Measurements from ENCODE around the gene F11R. TPM values are rescaled to one million over a fixed set of nuclear protein-coding genes. Genes with fewer than 3 reads are reported as not detected.

Gene F11R
- total RNA-seq, 4 donors from 2014 or later, result 101 to 112 (median 107) TPM

GRCh38 chr1:160971618-160972056, 49.3 kb downstream of the F11R start:
- H3K27me3 ChIP-seq, result peaks cover 4% of the 10 kb centered on the region

GRCh38 chr1:160963521-160963920, 57.4 kb downstream of the F11R start:
- 63% methylated on average over 4 of the region's 4 CpGs for WGBS
- Histone ChIP-seq H3K27ac (no peak overlapping the region), H3K27me3 (no peaks in the 10 kb centered on the region), H3K4me3 (no peak overlapping the region), H3K36me3 (no peaks in the 10 kb centered on the region), H3K9me3 (no peaks in the 10 kb centered on the region), H3K4me1 (no peaks in the 10 kb centered on the region)
- no peak for DNase-seq (ENCODE audit: low spot score in 2 of 2)
- TF ChIP-seq EP300 (IDR thresholded peaks at IDR 0.05) (no peak), CTCF (IDR thresholded peaks at IDR 0.05) (no peak), POLR2A (IDR thresholded peaks at IDR 0.05) (no peak), POLR2AphosphoS5 (IDR thresholded peaks at IDR 0.05) (no peak)

More at GRCh38 chr1:160971618-160972056, 49.3 kb downstream of the F11R start:
- TF ChIP-seq CTCF (IDR thresholded peaks at IDR 0.05) (no peak), POLR2AphosphoS5 (IDR thresholded peaks at IDR 0.05) (no peak), EP300 (IDR thresholded peaks at IDR 0.05) (no peak), POLR2A (IDR thresholded peaks at IDR 0.05) (no peak)
- no peak for DNase-seq (ENCODE audit: low spot score in 2 of 2)
- no peak overlapping the region for H3K27ac ChIP-seq
- no peaks in the 10 kb centered on the region for H3K36me3 ChIP-seq
- no peaks in the 10 kb centered on the region for H3K9me3 ChIP-seq
- no peak overlapping the region for H3K4me3 ChIP-seq
- 25% methylated on average over 6 of the region's 6 CpGs for WGBS
- no peaks in the 10 kb centered on the region for H3K4me1 ChIP-seq

- no peak for TF ChIP-seq CTCF (IDR thresholded peaks at IDR 0.05)
- TF ChIP-seq EP300 (IDR thresholded peaks at IDR 0.05), result no peak
- no peak for TF ChIP-seq POLR2AphosphoS5 (IDR thresholded peaks at IDR 0.05)
- TF ChIP-seq POLR2A (IDR thresholded peaks at IDR 0.05), result no peak
- DNase-seq (ENCODE audit: low spot score in 2 of 2), result no peak
- H3K27ac ChIP-seq, result no peak overlapping the region
- no peak overlapping the region for H3K4me3 ChIP-seq
- no peaks in the 10 kb centered on the region for H3K4me1 ChIP-seq
- H3K27me3 ChIP-seq, result no peaks in the 10 kb centered on the region
- no peaks in the 10 kb centered on the region for H3K36me3 ChIP-seq
- H3K9me3 ChIP-seq, result no peaks in the 10 kb centered on the region
- 81% methylated on average over 1 of the region's 1 CpG for WGBS
Observed at GRCh38 chr1:160961419-160961818, 59.5 kb downstream of the F11R start.

GRCh38 chr1:160956966-160957365, 64.0 kb downstream of the F11R start:
- no peak overlapping the region for H3K4me3 ChIP-seq
- H3K36me3 ChIP-seq, result no peaks in the 10 kb centered on the region
- no peaks in the 10 kb centered on the region for H3K9me3 ChIP-seq
- H3K27ac ChIP-seq, result no peak overlapping the region
- peaks cover 12% of the 10 kb centered on the region for H3K4me1 ChIP-seq
- TF ChIP-seq EP300 (IDR thresholded peaks at IDR 0.05) (no peak), POLR2A (IDR thresholded peaks at IDR 0.05) (no peak), CTCF (IDR thresholded peaks at IDR 0.05) (no peak)
- DNase-seq (ENCODE audit: low spot score in 2 of 2), result no peak
- H3K27me3 ChIP-seq, result no peaks in the 10 kb centered on the region
- WGBS, result 53% methylated on average over 4 of the region's 4 CpGs

- 78% methylated on average over 8 of the region's 8 CpGs for WGBS
- H3K9me3 ChIP-seq, result no peaks in the 10 kb centered on the region
- TF ChIP-seq CTCF (IDR thresholded peaks at IDR 0.05) (peak in 1 of 2 donors; percentile 31), EP300 (IDR thresholded peaks at IDR 0.05) (no peak)
- H3K36me3 ChIP-seq, result no peaks in the 10 kb centered on the region
- no peak within 1 kb of the TSS for H3K27ac ChIP-seq
- H3K27me3 ChIP-seq, result no peaks in the 10 kb centered on the region
- H3K4me3 ChIP-seq, result no peak within 1 kb of the TSS
- H3K4me1 ChIP-seq, result peaks cover 18% of the 10 kb centered on the region
- DNase-seq (ENCODE audit: low spot score in 2 of 2), result no peak
Observed at GRCh38 chr1:160954158-160955104, 66.5 kb downstream of the F11R start, which contains the start of gene ITLN2. Gene ITLN2, minus strand, starts transcription at chr1:160954809. Its CDS starts 68 bp downstream, at chr1:160954741.
